ENCODE data around the gene RUNDC1.
A peak's percentile ranks its signal among the peaks of the same experiment; 100 is the strongest.
"Not testable (repeated sequence)": the region's sequence is repeated elsewhere in the genome, so short reads cannot be mapped to it uniquely, and the experiment has no call there.

RUNDC1 gene

DNA sequence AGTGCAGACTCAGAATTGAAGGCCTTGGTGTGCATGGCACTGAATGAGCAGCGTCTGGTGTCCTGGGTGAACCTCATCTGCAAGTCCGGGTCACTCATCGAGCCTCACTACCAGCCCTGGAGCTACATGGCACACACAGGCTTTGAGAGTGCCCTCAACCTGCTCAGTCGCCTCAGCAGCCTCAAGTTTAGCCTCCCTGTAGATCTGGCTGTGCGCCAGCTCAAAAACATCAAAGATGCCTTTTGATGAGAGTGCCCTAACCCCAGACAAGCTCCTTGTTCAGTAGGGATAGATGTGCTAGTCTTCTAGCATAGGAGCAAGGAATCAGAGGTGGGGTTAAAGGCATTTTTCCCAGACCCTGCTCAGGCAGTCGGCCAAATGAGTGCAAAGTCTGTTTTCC, 11.1 kb downstream of the RUNDC1 start:
- no peak for DNase-seq (ENCODE audit: low spot score)

DNA sequence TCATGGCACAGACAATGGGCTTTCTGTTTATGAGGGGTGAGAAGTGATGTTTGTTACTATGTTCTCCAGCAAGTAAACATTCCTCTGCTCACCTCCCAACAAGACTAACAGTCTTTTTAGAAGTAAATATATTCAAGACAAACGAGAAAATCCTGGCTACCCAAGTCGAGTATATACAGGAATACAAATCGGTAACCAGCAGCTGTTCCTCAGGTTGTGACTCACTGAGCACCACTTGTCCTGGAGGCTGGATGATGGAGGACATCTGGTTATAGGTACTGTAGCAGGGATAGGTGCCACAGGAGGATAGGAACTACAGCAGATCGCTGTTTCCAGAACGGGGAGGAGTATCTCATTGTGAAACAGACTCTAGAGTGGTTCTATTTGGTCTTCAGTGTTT, 12.5 kb downstream of the RUNDC1 start:
- DNase-seq (ENCODE audit: low spot score) = no peak

DNA sequence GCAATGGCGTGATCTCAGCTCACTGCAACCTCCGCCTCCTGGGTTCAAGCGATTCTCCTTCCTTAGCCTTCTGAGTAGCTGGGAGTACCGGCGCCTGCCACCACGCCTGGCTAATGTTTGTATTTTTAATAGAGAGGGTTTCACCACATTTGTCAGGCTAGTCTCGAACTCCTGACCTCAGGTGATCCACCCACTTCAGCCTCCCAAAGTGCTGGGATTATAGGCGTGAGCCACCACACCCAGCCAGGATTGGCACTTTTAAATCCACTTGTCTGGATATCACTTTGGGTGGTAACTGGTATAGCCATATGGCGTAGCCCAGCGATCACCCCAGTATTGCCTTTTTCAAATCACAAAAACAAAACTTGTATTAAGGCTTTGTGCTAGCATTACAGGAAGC, 13.5 kb downstream of the RUNDC1 start:
- DNase-seq (ENCODE audit: low spot score) = not testable (repeated sequence)

DNA sequence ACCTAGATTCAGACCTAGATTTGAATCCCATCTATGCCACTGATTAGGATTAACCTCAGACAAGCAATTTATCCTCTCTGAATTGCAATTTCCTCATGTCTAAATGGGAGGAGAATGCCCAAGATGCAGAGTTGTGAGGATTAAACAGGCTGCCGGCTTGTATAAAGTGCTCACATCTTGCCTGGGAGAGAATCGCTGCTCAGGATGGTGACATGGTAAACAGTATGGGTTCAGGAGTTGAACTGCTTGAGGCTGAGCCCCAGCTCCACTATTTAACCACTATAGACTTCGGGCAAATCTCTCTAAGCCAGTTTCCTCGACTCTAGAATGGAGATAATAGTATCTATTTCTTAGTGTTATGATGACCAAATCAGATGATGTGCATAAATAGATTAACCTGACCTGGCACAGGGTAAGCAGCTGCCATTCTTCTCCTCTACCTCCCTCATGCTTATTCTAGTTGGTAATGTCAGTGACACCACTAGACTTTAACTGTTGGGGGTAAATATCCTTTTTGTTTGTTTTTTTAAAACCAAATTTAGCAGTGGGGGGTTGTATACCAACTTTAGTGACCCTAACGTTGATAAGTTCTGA, 17.1 kb downstream of the RUNDC1 start:
- no peak for DNase-seq (ENCODE audit: low spot score)

DNA sequence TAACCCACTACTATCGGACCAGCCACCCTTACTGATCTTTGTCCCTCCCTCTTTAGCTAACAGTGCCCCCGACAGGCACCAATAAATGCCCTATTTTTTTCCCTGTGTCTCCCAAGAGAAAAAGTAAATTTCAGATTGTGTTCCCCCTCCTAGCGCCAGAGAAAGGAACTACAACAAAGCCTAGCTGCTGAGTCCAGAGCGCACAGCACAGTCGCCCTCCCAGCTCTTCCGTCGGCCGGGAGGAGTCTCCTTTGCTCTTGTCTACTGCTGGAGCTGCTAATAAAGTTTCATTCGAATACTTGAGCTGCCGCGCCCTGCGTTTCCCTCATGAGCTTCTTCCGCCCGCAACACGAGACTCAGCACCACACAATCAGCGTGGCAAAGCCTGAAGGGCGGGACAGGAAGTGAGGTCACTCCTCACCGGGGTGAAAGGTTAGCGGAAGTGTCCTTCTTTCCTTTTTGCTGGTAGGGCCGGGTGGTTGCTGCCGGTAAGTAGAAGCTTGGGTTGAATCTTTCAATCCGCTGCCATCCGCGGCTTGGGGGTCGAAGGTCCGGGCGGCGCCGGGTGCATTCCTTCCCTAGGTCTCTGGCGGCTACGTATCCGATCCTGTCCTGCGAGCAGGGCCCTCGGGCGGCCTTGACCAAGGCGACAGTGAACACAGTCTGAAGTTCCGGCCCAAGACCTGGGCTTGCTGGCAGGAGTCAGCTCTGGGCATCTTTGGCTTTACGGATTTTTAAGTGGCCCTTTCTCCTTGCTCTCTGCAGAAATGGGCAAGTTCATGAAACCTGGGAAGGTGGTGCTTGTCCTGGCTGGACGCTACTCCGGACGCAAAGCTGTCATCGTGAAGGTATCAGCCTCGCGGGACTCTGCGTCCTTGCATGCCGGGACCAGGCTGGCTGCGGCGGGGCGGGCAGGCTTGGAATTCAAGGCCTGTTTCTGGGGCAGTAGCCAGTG, 17.9 kb downstream of the RUNDC1 start, which contains the start of gene RPL27:
TSS of gene RPL27 (plus strand) at position 436 of the 955 bp plus-strand sequence. CDS start at position 768, 332 bp downstream.
- DNase-seq (ENCODE audit: low spot score) = peak; percentile 99

DNA sequence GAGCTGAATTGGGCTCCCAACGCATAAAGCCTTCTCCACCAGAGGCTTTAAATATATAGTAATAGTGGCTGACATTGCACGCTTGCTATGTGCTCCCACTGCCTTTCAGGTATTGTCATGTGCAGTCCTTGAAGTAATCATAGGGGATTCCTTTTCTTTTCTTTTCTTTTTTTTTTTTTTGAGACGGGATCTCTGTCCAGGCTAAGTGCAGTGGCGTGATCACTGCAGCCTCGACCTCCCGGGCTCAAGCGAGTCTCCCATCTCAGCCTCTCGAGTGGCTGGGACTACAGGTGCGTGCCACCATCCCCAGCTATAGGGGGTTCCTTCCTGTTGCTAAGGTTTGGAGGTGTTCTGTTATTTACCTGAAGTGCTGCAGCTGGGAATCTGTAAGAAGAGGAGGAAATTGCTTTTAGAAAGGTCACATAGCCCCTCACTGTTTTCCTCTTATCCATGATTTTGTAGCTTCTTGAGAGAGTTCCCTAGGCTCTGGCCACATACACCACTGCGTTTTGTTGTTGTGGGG, 18.7 kb downstream of the RUNDC1 start:
- no peak for DNase-seq (ENCODE audit: low spot score)

DNA sequence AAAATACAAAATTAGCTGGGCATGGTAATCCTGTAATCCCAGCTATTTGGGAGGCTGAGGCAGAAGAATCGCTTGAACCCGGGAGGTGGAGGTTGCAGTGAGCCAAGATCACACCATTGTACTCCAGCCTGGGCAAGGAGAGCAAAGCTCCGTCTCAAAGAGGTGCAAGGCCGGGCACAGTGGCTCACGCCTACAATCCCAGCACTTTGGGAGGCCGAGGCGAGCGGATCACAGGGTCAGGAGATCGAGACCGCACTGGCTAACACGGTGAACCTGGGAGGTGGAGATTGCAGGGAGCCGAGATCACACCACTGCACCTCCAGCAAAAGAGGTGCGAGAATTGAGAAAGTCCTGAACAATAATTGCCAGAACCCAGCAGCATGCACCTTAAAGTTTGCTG, 20.5 kb downstream of the RUNDC1 start:
- not testable (repeated sequence) for DNase-seq (ENCODE audit: low spot score)

DNA sequence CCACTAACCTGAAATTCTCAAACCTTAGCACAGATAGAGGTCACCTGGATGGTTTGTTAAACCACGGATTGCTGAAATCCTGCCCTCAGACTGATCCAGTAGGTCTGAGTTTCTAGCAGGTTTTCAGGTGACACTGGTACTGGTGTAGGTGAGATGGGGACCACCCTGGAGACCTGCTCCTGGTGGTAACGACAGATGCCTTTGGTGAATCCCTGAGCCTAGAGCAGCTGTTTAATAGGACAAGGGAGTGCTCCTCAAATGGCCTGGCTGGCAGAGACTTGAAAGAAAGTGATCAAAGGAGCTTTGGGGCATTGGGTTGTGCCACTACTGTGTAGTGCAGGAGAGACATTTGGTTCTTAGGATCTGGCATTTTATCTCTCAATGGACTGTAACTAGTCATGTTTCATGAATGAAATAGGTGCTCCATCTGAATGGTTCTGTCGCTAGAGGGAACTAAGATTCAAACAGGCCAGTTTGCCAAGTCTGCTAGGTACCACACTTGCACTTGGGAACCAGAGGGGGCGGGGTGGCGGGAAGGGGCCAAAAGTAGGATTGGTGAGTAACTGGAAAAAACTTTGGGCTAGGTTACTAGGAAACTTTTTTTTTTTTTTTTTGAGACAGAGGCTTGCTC, 23.3 kb downstream of the RUNDC1 start:
- no peak for DNase-seq (ENCODE audit: low spot score)

DNA sequence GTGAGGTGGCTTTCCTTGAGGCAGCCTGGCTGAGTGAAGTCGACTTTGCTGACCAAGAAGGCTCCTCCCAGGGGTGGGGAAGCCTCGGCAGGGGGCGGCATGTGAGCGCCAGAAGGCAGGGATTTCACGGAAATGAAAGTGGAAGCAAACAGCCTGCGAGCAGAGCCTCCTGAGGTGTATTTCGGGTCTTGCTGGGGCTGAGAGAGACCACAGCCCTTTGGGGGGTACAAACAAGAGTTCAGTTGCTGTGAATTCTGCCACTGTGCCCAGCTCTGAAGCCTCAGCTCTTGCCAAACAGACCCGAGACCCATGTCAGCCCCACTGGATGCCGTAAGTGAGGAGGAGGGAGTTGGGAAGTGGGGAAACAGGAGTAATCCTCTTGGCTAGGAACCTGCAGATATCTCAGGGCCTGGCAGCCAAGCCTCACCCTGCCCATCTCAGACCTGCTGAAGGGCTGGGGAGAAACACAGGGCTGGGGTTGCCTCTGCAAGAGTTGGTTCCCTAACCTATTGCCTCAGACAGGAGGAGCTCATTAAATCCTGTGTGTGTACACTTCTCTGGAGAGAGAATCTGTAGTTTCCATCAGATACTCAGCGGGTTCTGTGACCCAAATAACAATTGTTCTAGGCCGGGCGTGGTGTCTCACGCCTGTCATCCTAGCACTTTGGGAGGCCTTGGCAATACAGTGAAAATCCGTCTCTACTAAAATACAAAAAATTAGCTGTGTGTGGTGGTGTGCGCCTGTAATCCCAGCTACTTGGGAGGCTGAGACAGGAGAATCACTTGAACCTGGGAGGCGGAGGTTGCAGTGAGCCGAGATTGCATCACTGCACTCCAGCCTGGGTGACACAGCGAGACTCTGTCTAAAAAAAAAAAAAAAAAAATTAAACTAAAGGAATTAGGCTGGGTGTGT, 26.5 kb downstream of the RUNDC1 start, which contains the start of gene IFI35:
TSS of gene IFI35 (plus strand) at position 146 of the 913 bp plus-strand sequence. CDS start at position 310, 164 bp downstream.
- DNase-seq (ENCODE audit: low spot score) = peak; percentile 91

DNA sequence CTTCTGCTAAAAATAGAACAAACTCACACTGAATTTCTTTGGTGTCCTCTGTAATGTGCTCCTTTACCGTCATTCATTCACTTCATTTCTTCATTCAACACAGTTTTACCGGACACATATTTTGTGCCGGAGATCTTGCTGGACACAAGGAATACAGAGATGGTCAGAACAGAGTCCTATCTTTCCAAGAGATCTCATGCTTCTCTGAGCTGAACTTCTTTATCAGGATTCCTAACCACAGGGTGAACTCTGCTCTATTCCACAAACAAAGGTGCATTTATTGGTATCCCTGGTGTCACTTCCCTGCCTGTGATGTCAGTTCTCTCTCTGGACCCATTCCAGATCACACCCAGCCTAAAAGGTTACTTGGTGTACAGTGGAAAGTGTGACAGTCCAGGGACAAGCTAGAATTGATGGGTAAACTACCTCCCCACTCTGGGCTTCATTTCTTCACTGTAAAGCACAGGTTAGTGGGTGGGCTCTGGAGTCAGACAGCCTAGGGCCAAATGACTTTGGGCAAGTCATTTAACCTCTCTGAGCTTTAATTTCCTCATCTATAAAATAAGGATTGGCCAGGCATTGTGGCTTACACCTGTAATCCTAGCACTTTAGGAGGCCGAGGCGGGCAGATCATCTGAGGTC, 30.4 kb downstream of the RUNDC1 start:
- DNase-seq (ENCODE audit: low spot score) = no peak

DNA sequence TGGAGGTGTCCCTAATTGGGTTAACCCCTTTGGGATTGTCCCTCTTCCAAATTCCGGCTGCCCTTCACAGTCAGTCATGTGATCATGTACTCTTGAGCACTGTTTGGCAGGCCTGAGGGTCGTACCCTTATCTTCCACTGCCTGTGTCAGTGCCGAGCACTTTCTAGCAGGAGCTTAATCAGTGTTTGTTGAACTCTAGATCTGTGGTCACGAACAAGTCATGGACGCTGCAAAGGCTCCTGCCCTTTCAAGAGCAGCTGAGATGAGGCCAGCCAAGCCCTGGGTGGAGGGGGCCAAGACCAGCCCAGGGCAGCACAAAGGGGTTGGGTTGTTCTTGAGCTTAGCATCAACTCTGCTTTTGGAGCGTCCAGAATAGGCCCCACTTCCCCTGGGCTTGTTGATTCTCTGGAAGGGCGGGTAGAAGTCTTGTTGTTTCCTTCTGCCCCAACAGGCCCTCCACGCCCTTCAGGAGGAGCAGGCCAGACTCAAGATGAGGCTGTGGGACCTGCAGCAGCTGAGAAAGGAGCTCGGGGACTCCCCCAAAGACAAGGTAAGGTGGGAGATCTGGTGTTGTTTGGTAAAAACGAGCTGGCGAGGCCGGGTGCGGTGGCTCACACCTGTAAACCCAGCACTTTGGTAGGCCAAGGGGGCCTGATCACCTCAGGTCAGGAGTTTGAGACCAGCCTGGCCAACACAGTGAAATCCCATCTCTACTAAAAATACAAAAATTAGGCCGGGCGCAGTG, 31.5 kb downstream of the RUNDC1 start:
- no peak for DNase-seq (ENCODE audit: low spot score)

DNA sequence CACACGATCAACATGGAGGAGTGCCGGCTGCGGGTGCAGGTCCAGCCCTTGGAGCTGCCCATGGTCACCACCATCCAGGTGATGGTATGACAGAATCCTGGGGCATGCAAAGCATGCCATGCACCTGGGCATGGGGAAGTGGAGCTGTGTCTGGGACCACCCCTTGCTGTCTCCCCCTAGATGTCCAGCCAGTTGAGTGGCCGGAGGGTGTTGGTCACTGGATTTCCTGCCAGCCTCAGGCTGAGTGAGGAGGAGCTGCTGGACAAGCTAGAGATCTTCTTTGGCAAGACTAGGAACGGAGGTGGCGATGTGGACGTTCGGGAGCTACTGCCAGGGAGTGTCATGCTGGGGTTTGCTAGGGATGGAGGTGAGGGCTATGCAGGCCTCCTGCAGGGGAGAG, 32.9 kb downstream of the RUNDC1 start:
- DNase-seq (ENCODE audit: low spot score) = no peak

DNA sequence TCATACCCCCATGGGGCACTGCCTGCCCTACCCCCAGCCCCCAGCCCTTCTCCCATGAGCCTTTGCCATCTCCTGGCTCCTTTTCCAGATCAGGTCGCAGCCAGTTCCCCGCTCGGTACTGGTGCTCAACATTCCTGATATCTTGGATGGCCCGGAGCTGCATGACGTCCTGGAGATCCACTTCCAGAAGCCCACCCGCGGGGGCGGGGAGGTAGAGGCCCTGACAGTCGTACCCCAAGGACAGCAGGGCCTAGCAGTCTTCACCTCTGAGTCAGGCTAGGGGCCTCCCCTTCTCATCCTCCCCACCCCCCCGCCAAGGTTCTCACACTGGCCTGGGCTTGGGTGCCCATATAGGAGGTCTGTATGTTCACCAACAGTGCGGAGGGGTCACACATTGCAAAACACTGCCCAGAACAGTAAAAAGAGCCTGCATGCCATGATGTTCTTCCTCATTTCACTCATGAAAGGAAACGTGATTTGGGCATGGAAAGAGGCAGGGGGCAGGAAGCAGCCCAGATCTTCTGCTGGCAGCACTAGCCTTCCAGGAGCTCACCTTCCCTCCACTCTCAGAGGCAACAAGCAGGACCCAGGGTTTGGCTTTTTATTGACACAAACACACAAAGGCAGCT, 33.8 kb downstream of the RUNDC1 start:
- no peak for DNase-seq (ENCODE audit: low spot score)

DNA sequence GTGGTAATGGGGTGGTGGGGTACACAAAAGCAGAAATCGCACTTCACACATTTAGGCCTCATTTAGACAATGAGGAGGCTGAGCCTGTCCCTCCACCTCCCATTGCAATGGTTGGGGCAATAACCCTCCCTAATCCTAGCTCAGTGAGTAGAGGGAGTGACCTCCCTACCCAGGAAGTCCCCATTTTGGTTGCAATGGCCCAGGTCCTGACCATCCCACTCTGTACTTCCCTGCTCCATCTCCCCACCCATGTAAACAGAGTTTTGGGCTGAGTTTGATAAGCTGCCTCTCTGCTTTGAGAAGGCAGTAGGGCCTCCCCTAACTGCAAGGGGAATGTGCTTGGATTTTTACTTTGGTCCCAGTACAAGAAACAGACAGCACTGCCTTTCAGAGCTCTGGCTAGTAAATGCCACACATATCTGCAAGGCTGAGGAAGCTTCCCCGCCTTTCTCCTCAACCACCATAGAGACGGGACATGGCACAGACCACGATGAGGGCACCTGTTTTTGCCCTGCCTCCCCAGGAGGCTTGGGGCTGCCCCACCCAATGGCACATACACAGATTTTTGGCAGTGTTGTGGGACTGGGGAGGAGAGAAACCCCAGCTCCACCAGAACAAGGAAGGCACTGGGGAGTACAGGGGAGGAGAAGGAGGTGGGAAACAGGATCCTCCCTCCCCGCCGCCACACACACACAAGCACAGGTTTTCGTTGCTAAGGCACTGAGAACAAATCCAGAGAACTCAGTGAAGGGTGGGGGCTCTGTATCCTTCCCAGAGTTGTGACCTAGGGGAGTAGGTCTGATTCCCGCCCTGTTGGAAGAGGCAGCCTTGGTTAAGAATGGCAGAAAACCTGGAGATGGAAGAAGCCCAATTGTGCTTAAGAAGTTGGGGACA, 34.5 kb downstream of the RUNDC1 start:
- DNase-seq (ENCODE audit: low spot score) = no peak

DNA sequence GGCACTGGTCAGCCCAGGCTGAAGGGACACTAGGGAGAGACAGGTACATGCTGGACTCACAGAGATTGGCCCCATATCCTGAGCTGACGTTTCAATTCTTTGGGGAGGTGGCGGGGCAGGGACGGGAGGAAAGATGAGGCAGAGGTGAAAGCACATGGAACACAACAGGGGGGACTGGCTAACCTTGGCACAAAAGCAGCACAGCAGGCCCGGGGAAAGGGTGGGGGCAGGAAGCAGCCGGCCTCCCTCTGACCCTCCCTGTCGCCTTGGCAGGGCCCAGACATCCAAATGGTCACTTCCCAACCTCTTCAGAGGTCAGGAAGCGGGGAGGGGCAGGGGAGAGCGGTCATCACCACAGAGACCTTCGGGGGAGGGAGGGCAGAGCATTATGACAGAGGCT, 35.2 kb downstream of the RUNDC1 start:
- no peak for DNase-seq (ENCODE audit: low spot score)

DNA sequence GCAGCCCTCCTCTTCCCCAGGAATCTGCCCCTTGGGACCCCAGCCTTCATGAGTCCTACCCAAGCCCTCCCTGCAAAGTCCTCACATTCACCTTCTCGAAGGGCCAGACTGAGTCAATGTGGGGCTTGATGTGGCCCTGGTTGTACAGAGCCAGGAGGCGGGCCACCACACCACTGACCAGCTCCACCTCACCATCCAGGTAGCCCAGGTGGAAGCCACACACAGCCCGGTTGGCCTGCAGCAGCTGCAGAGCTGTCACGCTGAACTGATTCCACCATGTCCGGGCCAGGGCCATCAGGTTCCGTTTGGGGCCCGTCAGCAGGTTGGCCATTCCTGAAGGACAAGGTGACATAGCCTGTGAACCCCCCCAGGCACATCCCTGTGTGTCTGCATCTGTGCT, 35.9 kb downstream of the RUNDC1 start:
- no peak for DNase-seq (ENCODE audit: low spot score)

DNA sequence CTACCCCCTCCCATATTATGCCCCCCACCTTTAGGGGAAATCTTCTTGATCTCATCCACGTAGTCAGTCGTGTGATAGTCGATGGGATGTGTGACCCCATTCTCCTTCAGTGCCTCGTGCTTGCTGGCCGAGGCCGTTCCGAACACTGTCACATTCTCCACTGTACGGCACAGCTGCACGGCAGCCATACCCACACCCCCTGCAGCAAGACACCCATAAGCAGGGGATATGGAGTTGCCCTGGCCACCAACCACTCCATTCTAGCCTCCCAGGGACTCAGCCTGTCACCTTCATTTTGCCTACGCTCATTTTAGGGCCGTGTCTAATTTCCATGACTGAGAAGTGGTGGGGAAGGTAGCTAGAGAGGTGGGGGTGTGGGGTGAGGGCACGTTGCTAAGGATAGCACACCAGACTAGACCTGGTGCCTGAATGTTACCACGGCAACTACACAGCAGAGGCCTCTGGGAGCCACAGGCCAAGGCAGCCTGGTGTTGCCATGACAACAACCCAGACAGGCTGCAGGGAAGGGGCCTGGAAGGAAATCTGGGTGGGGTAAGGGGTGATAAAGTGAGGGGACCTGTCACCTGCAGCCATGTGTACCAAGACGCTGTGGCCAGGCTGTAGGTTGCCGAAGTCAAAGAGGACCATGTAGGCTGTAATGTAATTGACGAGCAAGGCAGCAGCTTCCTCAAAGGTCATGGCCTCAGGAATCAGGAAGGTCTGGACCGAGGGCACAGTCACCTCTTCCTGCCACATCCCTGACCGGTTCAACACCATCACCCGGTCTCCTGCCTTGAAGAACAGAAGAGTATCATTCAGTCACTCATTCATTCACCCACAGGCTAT, 37.9 kb downstream of the RUNDC1 start:
- no peak for DNase-seq (ENCODE audit: low spot score)

DNA sequence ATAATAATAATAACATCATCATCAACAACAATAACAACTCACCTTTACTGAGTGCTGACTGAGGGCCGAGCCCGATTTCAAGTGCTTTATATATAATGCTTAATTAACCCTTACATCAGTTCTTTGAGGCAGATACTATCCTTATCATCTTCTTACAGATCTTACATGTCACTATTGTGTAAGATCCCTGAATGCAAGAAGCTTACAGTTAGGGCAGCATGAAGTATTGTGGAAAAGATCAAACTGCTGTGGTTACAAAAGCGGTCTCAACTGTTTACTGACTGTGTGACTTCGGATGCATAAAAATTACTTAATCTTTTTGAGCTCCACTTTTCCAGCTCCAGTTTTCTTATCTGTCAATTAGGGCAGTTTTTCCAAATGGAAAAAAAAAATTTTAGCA, 38.6 kb downstream of the RUNDC1 start:
- no peak for DNase-seq (ENCODE audit: low spot score)
